Naive thymus-derived CD4-positive, alpha-beta T cell (primary cell): Measurements from ENCODE around the gene CLDND2. TPM values are rescaled to one million over a fixed set of nuclear protein-coding genes. Genes with fewer than 3 reads are reported as not detected.
A peak's percentile ranks its signal among the peaks of the same experiment; 100 is the strongest.

Experiments used
- ATAC-seq: fragments of 150-1000 bp; cut with Tn5 transposase; 2 replicates; pipeline ENCODE4 v1.10.0; 2021; ENCODE audit warnings: mild to moderate bottlenecking, moderate library complexity
- CTCF ChIA-PET: fragments of 350-600 bp; sonication (Branson Sonifier 250); formaldehyde crosslinking; loops from one replicate; lab custom pipeline; 2021; ENCODE audit warnings: antibody characterized with exemption; lab: Charles Lee
- POLR2A ChIA-PET: fragments of 350-600 bp; sonication (Branson Sonifier 250); formaldehyde crosslinking; loops from one replicate; lab custom pipeline; 2021; ENCODE audit warnings: antibody characterized with exemption, inconsistent platforms; lab: Charles Lee
- DNase-seq, 9 donors: peaks; one replicate each; pipeline versions ENCODE4 v3.0.0 to v3.0.0-alpha.2; 2020 to 2022; ENCODE audit warnings: mixed read lengths in 1 of 9
- H3K27ac ChIP-seq: one replicate; pipeline ENCODE4 v1.7.0; 2013; ENCODE audit warnings: mild to moderate bottlenecking, low read depth, low read length, moderate library complexity
- H3K27me3 ChIP-seq, 2 donors: one replicate each; pipeline ENCODE4 v1.7.0; 2013; ENCODE audit warnings: low read length in 2 of 2, mild to moderate bottlenecking in 2 of 2, moderate library complexity in 2 of 2; ENCODE audit not compliant: control insufficient read depth in 2 of 2, insufficient read depth in 2 of 2
- H3K36me3 ChIP-seq, 3 experiments: 1 replicate in 2 of 3; 2 replicates in 1 of 3; pipeline ENCODE4 v1.7.0; 2013; ENCODE audit warnings: low read length in 3 of 3, mild to moderate bottlenecking in 3 of 3, moderate library complexity in 1 of 3; ENCODE audit not compliant: insufficient read depth in 3 of 3, control insufficient read depth in 2 of 3
- H3K4me1 ChIP-seq, 2 donors: one replicate each; pipeline ENCODE4 v1.7.0; 2013; ENCODE audit warnings: low read length in 2 of 2, mild to moderate bottlenecking in 2 of 2, moderate library complexity in 1 of 2; ENCODE audit not compliant: control insufficient read depth in 2 of 2, insufficient read depth in 2 of 2
- H3K4me3 ChIP-seq: 2 replicates; pipeline ENCODE4 v1.7.0; 2013; ENCODE audit warnings: mild to moderate bottlenecking, low read length
- H3K9me3 ChIP-seq, 3 experiments: 1 replicate in 2 of 3; 2 replicates in 1 of 3; pipeline ENCODE4 v1.7.0; 2013; ENCODE audit warnings: low read length in 3 of 3; ENCODE audit not compliant: control insufficient read depth in 2 of 3
- H3K27ac Mint-ChIP-seq, 9 donors: one replicate each; pipeline ENCODE4 v1.8.0; 2020 to 2022; ENCODE audit warnings: mixed read lengths in 9 of 9, mild to moderate bottlenecking in 8 of 9, moderate library complexity in 5 of 9, inconsistent platforms in 2 of 9
- H3K27me3 Mint-ChIP-seq, 5 donors: one replicate each; pipeline ENCODE4 v1.8.0; 2021 to 2022; ENCODE audit warnings: mixed read lengths in 5 of 5, mild to moderate bottlenecking in 1 of 5
- H3K36me3 Mint-ChIP-seq, 5 donors: one replicate each; pipeline ENCODE4 v1.8.0; 2020 to 2022; ENCODE audit warnings: mixed read lengths in 5 of 5, mild to moderate bottlenecking in 3 of 5, inconsistent platforms in 1 of 5
- H3K4me1 Mint-ChIP-seq, 7 donors: one replicate each; pipeline ENCODE4 v1.8.0; 2020 to 2022; ENCODE audit warnings: mixed read lengths in 7 of 7, mild to moderate bottlenecking in 3 of 7, inconsistent platforms in 1 of 7
- H3K4me3 Mint-ChIP-seq, 10 donors: one replicate each; pipeline ENCODE4 v1.8.0; 2020 to 2022; ENCODE audit warnings: mild to moderate bottlenecking in 10 of 10, mixed read lengths in 10 of 10, moderate library complexity in 6 of 10, inconsistent platforms in 2 of 10
- H3K9me3 Mint-ChIP-seq, 11 donors: one replicate each; pipeline ENCODE4 v1.8.0; 2020 to 2022; ENCODE audit warnings: mixed read lengths in 11 of 11, mild to moderate bottlenecking in 4 of 11, inconsistent platforms in 1 of 11, moderate library complexity in 1 of 11
- intact Hi-C, 2 donors: fragments of 100-400 bp; cut with micrococcal nuclease; formaldehyde crosslinking; loops; one replicate each; pipeline ENCODE4 v1.15.1; 2023
- polyA plus RNA-seq, 2 donors: library from polyadenylated mRNA; unstranded; fragments of 300-500 nt; fragmentation: Illumina TruSeq; gene quantifications; one replicate each; pipeline ENCODE4 v1.2.3, GENCODE V29; 2021
- total RNA-seq, 6 experiments: library from RNA in 5 of 6; stranded (reverse) in 5 of 6; gene quantifications; 1 replicate in 5 of 6; 2 replicates in 1 of 6; pipeline ENCODE4 v1.2.3 and lab custom pipeline; 2021 to 2026

Gene CLDND2
- total and polyA plus RNA-seq, 7 experiments from 2014 or later = 0.32 to 13.3 (median 4.4) TPM; not detected in 4

DNA sequence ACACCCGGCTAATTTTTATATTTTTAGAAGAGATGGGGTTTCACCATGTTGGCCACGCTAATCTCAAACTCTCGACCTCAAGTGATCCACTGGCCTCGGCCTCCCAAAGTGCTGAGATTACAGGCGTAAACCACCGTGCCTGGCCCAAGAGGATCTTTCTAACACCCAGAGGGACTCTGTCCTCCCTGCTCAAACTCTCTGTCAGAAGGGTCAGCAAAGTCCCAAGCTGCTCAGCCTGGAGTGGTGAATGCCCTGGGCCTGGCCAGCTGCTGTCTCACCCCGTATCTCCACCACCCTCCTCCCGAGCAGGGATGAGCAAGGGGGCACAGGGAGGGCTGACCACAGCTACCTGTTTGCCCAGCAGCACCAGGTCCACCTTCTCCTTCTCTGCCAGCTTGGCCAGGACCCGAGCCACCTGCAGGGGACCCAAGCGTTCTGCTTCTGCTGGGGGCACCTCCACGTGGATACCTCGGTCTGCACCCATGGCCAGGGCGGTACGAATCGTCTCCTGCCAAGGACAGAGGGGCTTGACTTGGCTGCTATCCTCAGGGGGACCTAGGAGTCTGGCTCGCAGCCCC lies 15.9 kb downstream of the CLDND2 start:
- Histone ChIP-seq H3K9me3 (no peaks in the 10 kb centered on the region), H3K36me3 (peaks cover 0 to 28% (median 3%) of the 10 kb centered on the region in 3 experiments), H3K27me3 (no peaks in the 10 kb centered on the region), H3K4me1 (peaks cover 0 to 14% of the 10 kb centered on the region in 2 donors), H3K27ac (no peak overlapping the region), H3K4me3 (no peak overlapping the region)
- ATAC-seq (no peak), DNase-seq (no peak)
- peaks cover 0 to 2% (median 0%) of the 10 kb centered on the region in 11 donors for H3K9me3 Mint-ChIP-seq
- POLR2A ChIA-PET = no interaction called here
- no peak overlapping the region for H3K27ac Mint-ChIP-seq
- no peaks in the 10 kb centered on the region for H3K27me3 Mint-ChIP-seq
- intact Hi-C loops = no loop called here
- H3K36me3 Mint-ChIP-seq = peaks cover 7 to 23% (median 10%) of the 10 kb centered on the region in 5 donors
- H3K4me1 Mint-ChIP-seq = peaks cover 16 to 27% (median 24%) of the 10 kb centered on the region in 7 donors
- CTCF ChIA-PET = no interaction called here
- H3K4me3 Mint-ChIP-seq = no peak overlapping the region

- ATAC-seq (no peak), DNase-seq (no peak)
- peaks cover 7 to 32% (median 11%) of the 10 kb centered on the region in 5 donors for H3K36me3 Mint-ChIP-seq
- peaks cover 0 to 38% (median 6%) of the 10 kb centered on the region in 3 experiments for H3K36me3 ChIP-seq
- H3K4me1 Mint-ChIP-seq = peaks cover 16 to 23% (median 20%) of the 10 kb centered on the region in 7 donors
- H3K27me3 ChIP-seq = no peaks in the 10 kb centered on the region
- no peak overlapping the region for H3K4me3 ChIP-seq
- POLR2A ChIA-PET = no interaction called here
- no peaks in the 10 kb centered on the region for H3K9me3 ChIP-seq
- H3K27me3 Mint-ChIP-seq = no peaks in the 10 kb centered on the region
- intact Hi-C loops = no loop called here
- peaks cover 0 to 2% (median 0%) of the 10 kb centered on the region in 11 donors for H3K9me3 Mint-ChIP-seq
- no peak overlapping the region for H3K4me3 Mint-ChIP-seq
- H3K27ac ChIP-seq = no peak overlapping the region
- H3K4me1 ChIP-seq = peaks cover 0 to 14% of the 10 kb centered on the region in 2 donors
- CTCF ChIA-PET = no interaction called here
- peak overlapping the region in 4 of 9 donors; percentile 15 to 41 (median 27) for H3K27ac Mint-ChIP-seq
These were observed 17.4 kb downstream of the CLDND2 start for GRCh38 chr19:51351266-51351990.

- no peaks in the 10 kb centered on the region for H3K27me3 Mint-ChIP-seq
- H3K36me3 ChIP-seq = peaks cover 0 to 49% (median 6%) of the 10 kb centered on the region in 3 experiments
- H3K4me1 ChIP-seq = no peaks in the 10 kb centered on the region
- H3K27ac Mint-ChIP-seq = peak overlapping the region in 1 of 9 donors; percentile 5
- no peak overlapping the region for H3K4me3 Mint-ChIP-seq
- peaks cover 0 to 6% (median 4%) of the 10 kb centered on the region in 7 donors for H3K4me1 Mint-ChIP-seq
- H3K27me3 ChIP-seq = no peaks in the 10 kb centered on the region
- H3K4me3 ChIP-seq = no peak overlapping the region
- H3K36me3 Mint-ChIP-seq = peaks cover 7 to 37% (median 9%) of the 10 kb centered on the region in 5 donors
- no peaks in the 10 kb centered on the region for H3K9me3 Mint-ChIP-seq
- ATAC-seq (no peak), DNase-seq (no peak)
- H3K27ac ChIP-seq = no peak overlapping the region
- no peaks in the 10 kb centered on the region for H3K9me3 ChIP-seq
- POLR2A ChIA-PET = no interaction called here
- intact Hi-C loops = no loop called here
- CTCF ChIA-PET = no interaction called here
These were observed 21.4 kb downstream of the CLDND2 start for GRCh38 chr19:51347209-51347928.

DNA sequence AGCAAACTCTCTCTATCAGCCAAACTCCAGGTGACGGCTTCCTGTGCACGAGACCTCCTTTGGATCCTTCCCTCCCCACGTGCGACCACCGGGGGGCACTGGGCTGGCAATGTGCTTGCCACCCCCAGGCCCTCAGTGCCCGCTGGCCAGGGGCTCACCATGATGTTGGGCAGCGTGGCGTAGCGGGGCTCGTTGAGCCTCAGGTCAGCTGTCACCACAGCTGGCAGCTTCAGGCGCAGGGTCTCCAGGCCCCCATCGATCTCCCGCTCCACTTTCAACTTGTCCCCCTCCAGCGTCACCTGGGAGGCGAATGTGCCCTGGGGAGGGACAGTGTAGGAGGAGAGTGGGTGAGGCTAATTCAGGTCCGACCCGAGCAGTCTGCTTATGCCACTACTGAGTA lies 22.1 kb downstream of the CLDND2 start:
- Histone ChIP-seq H3K27ac (no peak overlapping the region), H3K4me1 (no peaks in the 10 kb centered on the region), H3K36me3 (peaks cover 0 to 44% (median 6%) of the 10 kb centered on the region in 3 experiments), H3K9me3 (no peaks in the 10 kb centered on the region), H3K27me3 (no peaks in the 10 kb centered on the region), H3K4me3 (no peak overlapping the region)
- Mint-ChIP-seq H3K27ac (no peak overlapping the region), H3K4me1 (peaks cover 0 to 5% (median 2%) of the 10 kb centered on the region in 7 donors), H3K9me3 (no peaks in the 10 kb centered on the region), H3K36me3 (peaks cover 1 to 31% (median 6%) of the 10 kb centered on the region in 5 donors), H3K27me3 (peaks cover 0 to 2% (median 0%) of the 10 kb centered on the region in 5 donors), H3K4me3 (no peak overlapping the region)
- ATAC-seq (no peak), DNase-seq (no peak)
- intact Hi-C loops = no loop called here
- CTCF ChIA-PET = no interaction called here
- POLR2A ChIA-PET = no interaction called here

- intact Hi-C loops = no loop called here
- H3K27ac ChIP-seq = no peak overlapping the region
These were observed 23.7 kb downstream of the CLDND2 start for GRCh38 chr19:51345076-51345620.

More at GRCh38 chr19:51345076-51345620, 23.7 kb downstream of the CLDND2 start:
- no peak for ATAC-seq
- no peak for DNase-seq
- Histone ChIP-seq H3K4me1 (no peaks in the 10 kb centered on the region), H3K36me3 (peaks cover 0 to 28% (median 3%) of the 10 kb centered on the region in 3 experiments), H3K27me3 (no peaks in the 10 kb centered on the region), H3K4me3 (no peak overlapping the region), H3K9me3 (no peaks in the 10 kb centered on the region)
- ChIA-PET POLR2A (no interaction called here), CTCF (no interaction called here)
- Mint-ChIP-seq H3K9me3 (no peaks in the 10 kb centered on the region), H3K36me3 (peaks cover 0 to 20% (median 4%) of the 10 kb centered on the region in 5 donors), H3K4me3 (no peak overlapping the region), H3K27me3 (peaks cover 0 to 13% (median 0%) of the 10 kb centered on the region in 5 donors), H3K4me1 (peaks cover 0 to 10% (median 6%) of the 10 kb centered on the region in 7 donors), H3K27ac (peak overlapping the region in 2 of 9 donors; percentile 15 to 28)
